CD14-positive monocyte (primary cell): ENCODE data around the gene HINT2. TPM values are rescaled to one million over a fixed set of nuclear protein-coding genes. Genes with fewer than 3 reads are reported as not detected.

Experiments
- DNase-seq, 3 donors: peaks; one replicate each; pipeline ENCODE4 v3.0.0-alpha.2; 2011 to 2022
- H2AFZ ChIP-seq: 2 replicates; pipeline ENCODE4 v1.6.0; 2012; ENCODE audit warnings: mild to moderate bottlenecking, low read depth, low read length, inconsistent platforms; ENCODE audit not compliant: insufficient read depth, poor library complexity, severe bottlenecking
- H3K27ac ChIP-seq, 2 donors: 1 replicate in 1 of 2; 2 replicates in 1 of 2; pipeline ENCODE4 v1.5.1; 2012 to 2013; ENCODE audit warnings: low read length in 2 of 2, control low read depth in 1 of 2, inconsistent platforms in 1 of 2, low read depth in 1 of 2, mild to moderate bottlenecking in 1 of 2
- H3K27me3 ChIP-seq, 2 donors: one replicate each; pipeline versions ENCODE4 v1.6.0 to v1.6.1; 2011 to 2013; ENCODE audit warnings: low read length in 2 of 2; ENCODE audit not compliant: control insufficient read depth in 2 of 2, insufficient read depth in 2 of 2
- H3K36me3 ChIP-seq, 2 donors: replicated peaks in 1 of 2; 1 replicate in 1 of 2; 2 replicates in 1 of 2; pipeline versions ENCODE4 v1.5.1 to v1.6.1; 2012 to 2013; ENCODE audit warnings: low read length in 2 of 2, control low read depth in 1 of 2, inconsistent platforms in 1 of 2, mild to moderate bottlenecking in 1 of 2; ENCODE audit not compliant: insufficient read depth in 2 of 2, control insufficient read depth in 1 of 2
- H3K4me1 ChIP-seq, 2 donors: 1 replicate in 1 of 2; 2 replicates in 1 of 2; pipeline versions ENCODE4 v1.5.1 to v1.6.1; 2012 to 2013; ENCODE audit warnings: low read length in 2 of 2, control low read depth in 1 of 2, inconsistent platforms in 1 of 2, mild to moderate bottlenecking in 1 of 2, moderate library complexity in 1 of 2; ENCODE audit not compliant: insufficient read depth in 2 of 2, control insufficient read depth in 1 of 2
- H3K4me2 ChIP-seq: replicated peaks from 2 replicates; pipeline ENCODE3; 2012; ENCODE audit warnings: low read length, moderate library complexity, mild to moderate bottlenecking; ENCODE audit not compliant: poor library complexity, severe bottlenecking; ENCODE audit errors: extremely low read depth
- H3K4me3 ChIP-seq, 3 experiments: fragments of 200-600 bp in 1 of 3; sonication (generic) in 1 of 3; replicated peaks in 1 of 3; 1 replicate in 2 of 3; 2 replicates in 1 of 3; pipeline ENCODE4 v1.5.1; 2011 to 2013; ENCODE audit warnings: low read length in 3 of 3, mild to moderate bottlenecking in 3 of 3, control low read depth in 2 of 3, low read depth in 2 of 3, inconsistent platforms in 1 of 3, moderate library complexity in 1 of 3
- H3K79me2 ChIP-seq: 2 replicates; pipeline ENCODE4 v1.6.0; 2012; ENCODE audit warnings: mild to moderate bottlenecking, control low read depth, inconsistent platforms, low read length, moderate library complexity; ENCODE audit not compliant: insufficient read depth
- H3K9ac ChIP-seq: 2 replicates; pipeline ENCODE4 v1.6.0; 2017; ENCODE audit warnings: low read length, mild to moderate bottlenecking; ENCODE audit not compliant: insufficient read depth, poor library complexity, severe bottlenecking
- H3K9me3 ChIP-seq, 2 donors: replicated peaks in 1 of 2; 1 replicate in 1 of 2; 2 replicates in 1 of 2; pipeline versions ENCODE4 v1.5.1 to v1.6.1; 2012 to 2013; ENCODE audit warnings: low read length in 2 of 2, control low read depth in 1 of 2; ENCODE audit not compliant: control insufficient read depth in 1 of 2, insufficient read depth in 1 of 2
- H4K20me1 ChIP-seq: 2 replicates; pipeline ENCODE4 v1.6.0; 2012; ENCODE audit warnings: mild to moderate bottlenecking, low read length, control low read depth, moderate library complexity; ENCODE audit not compliant: insufficient read depth
- H3K27ac Mint-ChIP-seq, 7 donors: one replicate each; pipeline ENCODE4 v1.8.0; 2020; ENCODE audit warnings: mild to moderate bottlenecking in 7 of 7, mixed read lengths in 7 of 7, moderate library complexity in 6 of 7, inconsistent platforms in 2 of 7
- H3K27me3 Mint-ChIP-seq, 3 donors: one replicate each; pipeline ENCODE4 v1.8.0; 2021 to 2022; ENCODE audit warnings: low read depth in 3 of 3, mild to moderate bottlenecking in 3 of 3, mixed read lengths in 3 of 3, moderate library complexity in 3 of 3, inconsistent platforms in 1 of 3
- H3K36me3 Mint-ChIP-seq, 2 donors: one replicate each; pipeline ENCODE4 v1.8.0; 2020; ENCODE audit warnings: mixed read lengths in 2 of 2, inconsistent platforms in 1 of 2, mild to moderate bottlenecking in 1 of 2
- H3K4me1 Mint-ChIP-seq: one replicate; pipeline ENCODE4 v1.8.0; 2020; ENCODE audit warnings: mild to moderate bottlenecking, mixed read lengths
- H3K4me3 Mint-ChIP-seq, 2 donors: one replicate each; pipeline ENCODE4 v1.8.0; 2020; ENCODE audit warnings: mild to moderate bottlenecking in 2 of 2, mixed read lengths in 2 of 2, moderate library complexity in 1 of 2
- H3K9me3 Mint-ChIP-seq, 7 donors: one replicate each; pipeline ENCODE4 v1.8.0; 2020 to 2022; ENCODE audit warnings: mixed read lengths in 7 of 7, mild to moderate bottlenecking in 6 of 7, moderate library complexity in 6 of 7, inconsistent platforms in 2 of 7
- CTCF ChIP-seq: fragments of 200-600 bp; IDR thresholded peaks from one replicate; pipeline ENCODE4 v1.8.0; 2022; ENCODE audit warnings: antibody characterized with exemption, mild to moderate bottlenecking
- WGBS: methylation state at CpG from one replicate; pipeline ENCODE4 v1.1.5; 2013; ENCODE audit warnings: missing lambda C conversion rate; ENCODE audit not compliant: insufficient coverage; 5-methylcytosine and 5-hydroxymethylcytosine counted together
- intact Hi-C, 2 donors: fragments of 100-400 bp; cut with micrococcal nuclease; formaldehyde crosslinking; loops; one replicate each; pipeline versions ENCODE4 v1.15.0 to v1.15.1; 2023
- polyA plus RNA-seq, 3 donors: library from polyadenylated mRNA; depleted of rRNA in 1 of 3; unstranded in 2 of 3; stranded (reverse) in 1 of 3; fragments of 300-500 nt in 2 of 3; fragments of >200 nt in 1 of 3; fragmentation: Illumina TruSeq in 2 of 3; gene quantifications; 1 replicate in 2 of 3; 2 replicates in 1 of 3; pipeline ENCODE4 v1.2.3, GENCODE V29; 2012 to 2021

Gene HINT2
- polyA plus RNA-seq, 3 donors, result 19.9 to 64.5 (median 59.1) TPM

- intact Hi-C loops, result loop anchor here (5.0 to 10.0 kb wide), 2 partner anchors 165 to 207 kb away; partner anchors contain the start of gene TESK1 (in 1 of the 2)
- 3% methylated on average over 27 of the region's 28 CpGs for WGBS
These were observed 2.7 kb downstream of the HINT2 start, which contains the start of gene SPAG8 for GRCh38 chr9:35812025-35812602. SPAG8 (minus strand) TSS chr9:35812262; CDS start chr9:35812147, 115 bp downstream.

More at GRCh38 chr9:35812025-35812602, 2.7 kb downstream of the HINT2 start, which contains the start of gene SPAG8:
- H3K9me3 Mint-ChIP-seq, result no peaks in the 10 kb centered on the region
- DNase-seq, result peak; percentile 91 to 92 (median 91)
- peak within 1 kb of the TSS; percentile 45 to 85 (median 59) for H3K4me3 ChIP-seq
- peaks cover 35 to 44% of the 10 kb centered on the region in 2 donors for H3K4me1 ChIP-seq
- H3K36me3 ChIP-seq, result no peaks in the 10 kb centered on the region
- H3K9me3 ChIP-seq, result no peaks in the 10 kb centered on the region
- H3K79me2 ChIP-seq, result peaks cover 4% of the 10 kb centered on the region
- H3K4me1 Mint-ChIP-seq, result peaks cover 32% of the 10 kb centered on the region
- H3K27ac ChIP-seq, result peak within 1 kb of the TSS; percentile 6 to 71
- H3K27me3 Mint-ChIP-seq, result peaks cover 0 to 4% (median 1%) of the 10 kb centered on the region in 3 donors
- no peak within 1 kb of the TSS for H3K9ac ChIP-seq
- peak within 1 kb of the TSS; percentile 88 to 96 for H3K4me3 Mint-ChIP-seq
- H4K20me1 ChIP-seq, result no peaks in the 10 kb centered on the region
- H3K4me2 ChIP-seq, result peak within 1 kb of the TSS; percentile 96
- H3K27me3 ChIP-seq, result no peaks in the 10 kb centered on the region
- peaks cover 2 to 4% of the 10 kb centered on the region in 2 donors for H3K36me3 Mint-ChIP-seq
- H2AFZ ChIP-seq, result peak within 1 kb of the TSS; percentile 95
- TF ChIP-seq CTCF, result no peak
- peak within 1 kb of the TSS; percentile 81 to 90 (median 89) for H3K27ac Mint-ChIP-seq
